ENCODE measurements around the gene ENTR1.
"Not testable (repeated sequence)": the region's sequence is repeated elsewhere in the genome, so short reads cannot be mapped to it uniquely, and the experiment has no call there.

ENTR1 gene

GRCh38 chr9:136416914-136417313 is 6.5 kb upstream of the ENTR1 start:
- no peak for DNase-seq

GRCh38 chr9:136416427-136416826 is 6.0 kb upstream of the ENTR1 start:
- no peak for DNase-seq

GRCh38 chr9:136412962-136413361 is 2.5 kb upstream of the ENTR1 start:
- no peak for DNase-seq

- DNase-seq: no peak
These were observed 964 bp upstream of the ENTR1 start for GRCh38 chr9:136411378-136411777.

- DNase-seq: peak in 1 of 2 donors; percentile 25
These were observed 608 bp downstream of the ENTR1 start for GRCh38 chr9:136409557-136410455.

GRCh38 chr9:136407911-136408310 is 2.5 kb downstream of the ENTR1 start:
- no peak for DNase-seq

GRCh38 chr9:136407061-136407460 is 3.4 kb downstream of the ENTR1 start:
- DNase-seq: not testable (repeated sequence)

GRCh38 chr9:136405904-136406303 is 4.5 kb downstream of the ENTR1 start:
- not testable (repeated sequence) for DNase-seq

- DNase-seq: no peak
These were observed 4.9 kb downstream of the ENTR1 start for GRCh38 chr9:136405481-136405880.

- no peak for DNase-seq
These were observed 5.6 kb downstream of the ENTR1 start for GRCh38 chr9:136404801-136405136.

- peak; percentile 17 to 61 for DNase-seq
These were observed 6.3 kb downstream of the ENTR1 start for GRCh38 chr9:136403915-136404800.

GRCh38 chr9:136403538-136403914 is 6.9 kb downstream of the ENTR1 start:
- peak; percentile 76 to 88 for DNase-seq

- DNase-seq: no peak
These were observed 8.3 kb downstream of the ENTR1 start for GRCh38 chr9:136402067-136402466.

- DNase-seq: no peak
These were observed 9.1 kb downstream of the ENTR1 start for GRCh38 chr9:136401173-136401922.

GRCh38 chr9:136400038-136400834 is 10.2 kb downstream of the ENTR1 start, which contains the start of gene SNAPC4:
SNAPC4 (minus strand) TSS chr9:136400170; CDS start chr9:136398428, 1,742 bp downstream.
- peak; percentile 87 to 89 for DNase-seq

- peak in 1 of 2 donors; percentile 47 for DNase-seq
These were observed 11.0 kb downstream of the ENTR1 start for GRCh38 chr9:136399176-136400037.

GRCh38 chr9:136398286-136398685 is 12.1 kb downstream of the ENTR1 start:
- DNase-seq: no peak

- DNase-seq: no peak
These were observed 12.8 kb downstream of the ENTR1 start for GRCh38 chr9:136397643-136398042.

GRCh38 chr9:136396219-136396515 is 14.2 kb downstream of the ENTR1 start:
- DNase-seq: no peak

GRCh38 chr9:136395345-136396218 is 14.8 kb downstream of the ENTR1 start:
- DNase-seq: no peak

Data from CD4-positive, alpha-beta T cell treated with Interleukin-4 for 1 hour (primary cell).